Endothelial cell of umbilical vein (primary cell): ENCODE measurements around the gene ADCY7. TPM values are rescaled to one million over a fixed set of nuclear protein-coding genes. Genes with fewer than 3 reads are reported as not detected.

Source experiments
- BruUV-seq: library from RNA; stranded (reverse); fragments of 400-500 nt; replicated peaks from 2 replicates; lab custom pipeline; 2021; lab: Mats Ljungman, UMichigan
- CTCF ChIA-PET: fragments of 300-600, 350-600 bp; sonication (Branson Sonifier 250); formaldehyde crosslinking; loops from one replicate; lab custom pipeline; 2021; ENCODE audit warnings: antibody characterized with exemption, inconsistent platforms; lab: Charles Lee
- POLR2A ChIA-PET: fragments of 300-600, 350-600 bp; sonication (Branson Sonifier 250); formaldehyde crosslinking; loops from one replicate; lab custom pipeline; 2021; ENCODE audit warnings: antibody characterized with exemption, inconsistent platforms; lab: Charles Lee
- DNase-seq: peaks from one replicate; pipeline ENCODE4 v3.0.0-alpha.2; 2011; ENCODE audit warnings: low read depth, low spot score
- FAIRE-seq: peaks from 2 replicates; lab custom pipeline; 2011; peaks lifted over from hg19 to GRCh38; lab: Jason Lieb, UNC
- H2AFZ ChIP-seq: 2 replicates; pipeline ENCODE4 v1.6.0; 2012; ENCODE audit warnings: low read depth, low read length, control low read depth, inconsistent platforms
- H3K27ac ChIP-seq: 2 replicates; pipeline ENCODE4 v1.5.1; 2011; ENCODE audit warnings: low read depth, mild to moderate bottlenecking, control low read depth, low read length, moderate library complexity; ENCODE audit not compliant: insufficient read depth
- H3K27me3 ChIP-seq, 2 experiments: 2 replicates each; pipeline versions ENCODE4 v1.6.0 to v1.6.1; 2011; ENCODE audit warnings: low read length in 2 of 2, mixed read lengths in 1 of 2; ENCODE audit not compliant: control insufficient read depth in 2 of 2, insufficient read depth in 2 of 2
- H3K36me3 ChIP-seq, 2 experiments: 2 replicates in 1 of 2; 3 replicates in 1 of 2; pipeline ENCODE4 v1.5.1; 2011; ENCODE audit warnings: low read length in 2 of 2, mild to moderate bottlenecking in 1 of 2, moderate library complexity in 1 of 2; ENCODE audit not compliant: control insufficient read depth in 2 of 2, insufficient read depth in 2 of 2; ENCODE audit errors: extremely low read depth in 1 of 2
- H3K4me1 ChIP-seq: 3 replicates; pipeline ENCODE4 v1.5.1; 2011; ENCODE audit warnings: mild to moderate bottlenecking, low read length; ENCODE audit not compliant: control insufficient read depth, insufficient read depth; ENCODE audit errors: extremely low read depth
- H3K4me2 ChIP-seq: 2 replicates; pipeline ENCODE4 v1.6.1; 2011; ENCODE audit warnings: low read length, control low read depth, mixed read lengths; ENCODE audit not compliant: insufficient read depth
- H3K4me3 ChIP-seq, 3 experiments: fragments of 200-600 bp in 1 of 3; sonication (generic), shearing (Covaris generic) in 1 of 3; replicated peaks in 1 of 3; 2 replicates each; pipeline ENCODE4 v1.5.1; 2011 to 2016; ENCODE audit warnings: control low read depth in 3 of 3, low read length in 3 of 3, mild to moderate bottlenecking in 2 of 3, inconsistent platforms in 1 of 3, low read depth in 1 of 3, moderate library complexity in 1 of 3; ENCODE audit not compliant: insufficient read depth in 1 of 3
- H3K79me2 ChIP-seq: 2 replicates; pipeline ENCODE4 v1.6.0; 2012; ENCODE audit warnings: low read length, inconsistent platforms; ENCODE audit not compliant: control insufficient read depth, insufficient read depth
- H3K9ac ChIP-seq: replicated peaks from 2 replicates; pipeline ENCODE3; 2011; ENCODE audit warnings: low read length, control low read depth; ENCODE audit not compliant: insufficient read depth; ENCODE audit errors: extremely low read depth
- H3K9me1 ChIP-seq: replicated peaks from 3 replicates; pipeline ENCODE4 v1.6.0; 2011; ENCODE audit warnings: mild to moderate bottlenecking, low read length; ENCODE audit not compliant: control insufficient read depth, insufficient read depth; ENCODE audit errors: extremely low read depth
- H3K9me3 ChIP-seq: replicated peaks from 2 replicates; pipeline ENCODE4 v1.5.1; 2012; ENCODE audit warnings: low read length, inconsistent platforms; ENCODE audit not compliant: control insufficient read depth, insufficient read depth
- H4K20me1 ChIP-seq: replicated peaks from 2 replicates; pipeline ENCODE3; 2011; ENCODE audit warnings: mild to moderate bottlenecking, low read length; ENCODE audit not compliant: control insufficient read depth, insufficient read depth; ENCODE audit errors: extremely low read depth
- CTCF ChIP-seq, 2 donors: IDR thresholded peaks; 1 replicate in 1 of 2; 2 replicates in 1 of 2; pipeline ENCODE4 v1.5.1; 2011; ENCODE audit warnings: low read length in 2 of 2, mild to moderate bottlenecking in 2 of 2, moderate library complexity in 2 of 2, control low read depth in 1 of 2, inconsistent platforms in 1 of 2, low read depth in 1 of 2; ENCODE audit not compliant: insufficient read depth in 1 of 2; ENCODE audit errors: extremely low read depth in 1 of 2
- EZH2 ChIP-seq: IDR thresholded peaks from 2 replicates; pipeline ENCODE4 v1.6.1; 2012; ENCODE audit warnings: borderline replicate concordance, low read depth, mild to moderate bottlenecking, moderate library complexity, low read length, inconsistent platforms; ENCODE audit not compliant: severe bottlenecking
- FOS ChIP-seq: IDR thresholded peaks from 2 replicates; pipeline ENCODE4 v1.6.1; 2011; ENCODE audit warnings: mild to moderate bottlenecking, low read length, moderate library complexity, borderline replicate concordance; ENCODE audit not compliant: insufficient read depth
- GATA2 ChIP-seq: IDR thresholded peaks from 2 replicates; pipeline ENCODE4 v1.7.0; 2011; ENCODE audit warnings: low read depth, mild to moderate bottlenecking, moderate library complexity, mixed read lengths, low read length; ENCODE audit not compliant: insufficient read length, insufficient read depth
- JUN ChIP-seq: IDR thresholded peaks from 2 replicates; pipeline ENCODE4 v1.6.1; 2011; ENCODE audit warnings: borderline replicate concordance, low read depth; ENCODE audit not compliant: insufficient read length, insufficient read depth
- MAX ChIP-seq: IDR thresholded peaks from 2 replicates; pipeline ENCODE4 v1.6.1; 2011; ENCODE audit not compliant: insufficient read depth, insufficient read length
- MYC ChIP-seq: IDR thresholded peaks from one replicate; pipeline ENCODE4 v1.6.1; 2011; ENCODE audit warnings: mild to moderate bottlenecking, low read depth, low read length
- POLR2A ChIP-seq: IDR thresholded peaks from 2 replicates; pipeline ENCODE4 v1.6.1; 2012; ENCODE audit warnings: low read depth, mild to moderate bottlenecking, control low read depth, low read length
- POLR2AphosphoS5 ChIP-seq: IDR thresholded peaks from 2 replicates; pipeline ENCODE4 v1.6.1; 2012; ENCODE audit warnings: low read depth, mild to moderate bottlenecking, control low read depth, low read length, moderate library complexity; ENCODE audit not compliant: insufficient read depth
- dilution Hi-C: fragments of 300-500 bp; cut with MboI; formaldehyde crosslinking; loops from one replicate; pipeline ENCODE4 v1.15.0; 2019; ENCODE audit warnings: low sequenced_read_pairs; ENCODE audit not compliant: extremely low pct_ligation_motif_present
- intact Hi-C: fragments of 100-400 bp; cut with micrococcal nuclease; formaldehyde crosslinking; loops from one replicate; pipeline ENCODE4 v1.10.0; 2022
- polyA plus RNA-seq, 4 experiments: library from polyadenylated mRNA; depleted of rRNA in 3 of 4; stranded (reverse) in 3 of 4; unstranded in 1 of 4; fragments of >200 nt; gene quantifications; 2 replicates each; pipeline versions ENCODE4 v1.2.1 to v1.2.3, GENCODE V29; 2011 to 2012; ENCODE audit warnings: missing spikeins in 1 of 4
- total RNA-seq: library from RNA; stranded (reverse); gene quantifications from 2 replicates; pipeline ENCODE4 v1.2.3, GENCODE V29; 2021

The ADCY7 gene
- total and polyA plus RNA-seq, 2 donors (not counting 3 experiments of a cell fraction or from before 2014, with no cell fraction given): 3.5 to 9.3 TPM

GRCh38 chr16:50303041-50303604 is 36.8 kb downstream of the ADCY7 start:
- Histone ChIP-seq H3K4me3 (no peak overlapping the region), H3K36me3 (no peaks in the 10 kb centered on the region), H3K4me1 (no peaks in the 10 kb centered on the region), H3K27ac (no peak overlapping the region), H3K9me3 (no peaks in the 10 kb centered on the region), H3K9ac (no peak overlapping the region), H4K20me1 (no peaks in the 10 kb centered on the region), H3K79me2 (no peaks in the 10 kb centered on the region), H2AFZ (no peak overlapping the region), H3K4me2 (no peak overlapping the region), H3K27me3 (no peaks in the 10 kb centered on the region), H3K9me1 (no peaks in the 10 kb centered on the region)
- FAIRE-seq (no peak), DNase-seq (no peak)
- no peak for TF ChIP-seq JUN
- POLR2A ChIA-PET: no interaction called here
- CTCF ChIA-PET: no interaction called here
- intact Hi-C loops (no loop called here), dilution Hi-C loops (no loop called here)
- BruUV-seq: no TSS peak

GRCh38 chr16:50303605-50304466 is 37.5 kb downstream of the ADCY7 start:
- no peak overlapping the region for H2AFZ ChIP-seq
- no peaks in the 10 kb centered on the region for H3K4me1 ChIP-seq
- FAIRE-seq (no peak), DNase-seq (no peak)
- TF ChIP-seq POLR2A (no peak), JUN (no peak), FOS (no peak), MAX (no peak), MYC (no peak), GATA2 (no peak), POLR2AphosphoS5 (no peak), CTCF (IDR thresholded peaks at IDR 0.05; ENCODE audit: extremely low read depth in 1 of 2, insufficient read depth in 1 of 2, low read depth in 1 of 2, low read length in 2 of 2) (no peak), EZH2 (no peak)
- BruUV-seq: no TSS peak
- H3K4me2 ChIP-seq: no peak overlapping the region
- H4K20me1 ChIP-seq: no peaks in the 10 kb centered on the region
- H3K9me1 ChIP-seq: no peaks in the 10 kb centered on the region
- intact Hi-C loops: no loop called here
- H3K79me2 ChIP-seq: no peaks in the 10 kb centered on the region
- H3K9ac ChIP-seq: no peak overlapping the region
- CTCF ChIA-PET: no interaction called here
- H3K27me3 ChIP-seq: no peaks in the 10 kb centered on the region
- no peaks in the 10 kb centered on the region for H3K36me3 ChIP-seq
- no peak overlapping the region for H3K4me3 ChIP-seq
- H3K27ac ChIP-seq: no peak overlapping the region
- dilution Hi-C loops: no loop called here
- no peaks in the 10 kb centered on the region for H3K9me3 ChIP-seq
- POLR2A ChIA-PET: no interaction called here
